Neural progenitor cell (in vitro differentiated cells): Measurements from ENCODE around the gene CFAP57.

Source experiments
- EZH2 ChIP-seq: fragments of 200-600 bp; sonication (generic); IDR thresholded peaks from 2 replicates; pipeline ENCODE4 v1.6.1; 2017; ENCODE audit warnings: antibody characterized with exemption, mild to moderate bottlenecking, moderate library complexity
- EZH2phosphoT487 ChIP-seq: fragments of 200-600 bp; sonication (generic); IDR thresholded peaks from 2 replicates; pipeline ENCODE4 v1.6.1; 2017; ENCODE audit warnings: antibody characterized with exemption
- TF ChIP-seq, protein P1 (sequence below): fragments of 200-600 bp; sonication (generic); IDR thresholded peaks from 2 replicates; pipeline ENCODE4 v1.5.1; 2017; ENCODE audit warnings: antibody characterized with exemption, mild to moderate bottlenecking

DNA sequence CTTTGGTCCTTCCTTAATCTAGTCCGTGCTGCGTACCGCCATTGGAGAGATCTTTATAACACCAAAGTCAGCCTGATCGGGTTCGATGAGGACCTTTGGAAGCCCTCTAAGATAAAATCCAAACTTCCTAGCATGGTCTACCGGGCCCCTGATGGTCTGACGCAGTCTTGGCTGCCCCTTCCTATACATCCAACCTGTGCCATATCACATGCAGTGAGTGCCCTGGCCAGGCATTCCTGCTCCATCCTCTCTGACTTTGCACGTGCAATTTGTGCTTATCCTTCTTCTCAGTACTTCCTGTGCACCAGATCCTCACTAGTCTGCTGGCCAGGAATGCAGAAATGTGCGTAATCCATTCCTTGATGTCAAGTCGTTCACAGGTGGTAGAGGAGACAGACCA, 45.6 kb downstream of the CFAP57 start:
- TF ChIP-seq, protein P1, sequence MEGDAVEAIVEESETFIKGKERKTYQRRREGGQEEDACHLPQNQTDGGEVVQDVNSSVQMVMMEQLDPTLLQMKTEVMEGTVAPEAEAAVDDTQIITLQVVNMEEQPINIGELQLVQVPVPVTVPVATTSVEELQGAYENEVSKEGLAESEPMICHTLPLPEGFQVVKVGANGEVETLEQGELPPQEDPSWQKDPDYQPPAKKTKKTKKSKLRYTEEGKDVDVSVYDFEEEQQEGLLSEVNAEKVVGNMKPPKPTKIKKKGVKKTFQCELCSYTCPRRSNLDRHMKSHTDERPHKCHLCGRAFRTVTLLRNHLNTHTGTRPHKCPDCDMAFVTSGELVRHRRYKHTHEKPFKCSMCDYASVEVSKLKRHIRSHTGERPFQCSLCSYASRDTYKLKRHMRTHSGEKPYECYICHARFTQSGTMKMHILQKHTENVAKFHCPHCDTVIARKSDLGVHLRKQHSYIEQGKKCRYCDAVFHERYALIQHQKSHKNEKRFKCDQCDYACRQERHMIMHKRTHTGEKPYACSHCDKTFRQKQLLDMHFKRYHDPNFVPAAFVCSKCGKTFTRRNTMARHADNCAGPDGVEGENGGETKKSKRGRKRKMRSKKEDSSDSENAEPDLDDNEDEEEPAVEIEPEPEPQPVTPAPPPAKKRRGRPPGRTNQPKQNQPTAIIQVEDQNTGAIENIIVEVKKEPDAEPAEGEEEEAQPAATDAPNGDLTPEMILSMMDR = no peak
- TF ChIP-seq EZH2 (no peak), EZH2phosphoT487 (no peak)
